Measurements from ENCODE around the gene DNAJC3. TPM values are rescaled to one million over a fixed set of nuclear protein-coding genes. Genes with fewer than 3 reads are reported as not detected.
A peak's percentile ranks its signal among the peaks of the same experiment; 100 is the strongest.

DNAJC3 gene
- total and polyA plus RNA-seq, 2 of the 13 experiments (the other 11 are each of a cell fraction or from before 2014, with no cell fraction given) = 10.4 to 48.2 TPM

- TF ChIP-seq REST (IDR thresholded peaks at IDR 0.05; ENCODE audit: borderline replicate concordance in 1 of 2, low read depth in 1 of 2, low read length in 2 of 2) (no peak), PHF21A (CRISPR knock-in tag; IDR thresholded peaks at IDR 0.05) (peak; percentile 84), ZNF749 (CRISPR knock-in tag; IDR thresholded peaks at IDR 0.05; ENCODE audit: borderline replicate concordance) (no peak), CEBPB (IDR thresholded peaks at IDR 0.05; ENCODE audit: borderline replicate concordance, low read depth, low read length) (peak; percentile 47; the same call in 1 of the 2 replicates), NFIC (IDR thresholded peaks at IDR 0.05; ENCODE audit: low read length) (0 out of 2 replicates have a peak, but pooled peaks have one; percentile 47), NR3C1 (CRISPR knock-in tag; IDR thresholded peaks at IDR 0.05) (no peak), TERF1 (CRISPR knock-in tag; IDR thresholded peaks at IDR 0.05) (no peak), HNF4A (CRISPR knock-in tag; IDR thresholded peaks at IDR 0.05) (0 out of 2 replicates have a peak, but pooled peaks have one; percentile 8), ZNF615 (CRISPR knock-in tag; IDR thresholded peaks at IDR 0.05; ENCODE audit: borderline replicate concordance) (no peak), CREM (IDR thresholded peaks at IDR 0.05) (0 out of 2 replicates have a peak, but pooled peaks have one; percentile 33), CREM (CRISPR knock-in tag; IDR thresholded peaks at IDR 0.05) (no peak), RBM39 (IDR thresholded peaks at IDR 0.05; ENCODE audit: low read depth, low read length, poor library complexity, severe bottlenecking) (no peak), PTBP1 (IDR thresholded peaks at IDR 0.05; ENCODE audit: low read depth, low read length, poor library complexity, severe bottlenecking) (no peak), ARNT2 (CRISPR knock-in tag; IDR thresholded peaks at IDR 0.05; ENCODE audit: low read depth) (no peak), HNRNPH1 (optimal IDR thresholded peaks at IDR 0.05; ENCODE audit: low read depth, low read length) (no peak), CC2D1A (CRISPR knock-in tag; IDR thresholded peaks at IDR 0.05) (no peak), ATF2 (CRISPR knock-in tag; IDR thresholded peaks at IDR 0.05) (no peak), TOPORS (CRISPR knock-in tag; IDR thresholded peaks at IDR 0.05) (no peak), RFX5 (IDR thresholded peaks at IDR 0.05; ENCODE audit: low read depth, low read length) (no peak), ZNF383 (CRISPR knock-in tag; IDR thresholded peaks at IDR 0.05; ENCODE audit: borderline replicate concordance) (no peak), ZNF574 (CRISPR knock-in tag; IDR thresholded peaks at IDR 0.05) (no peak)
Measured at GRCh38 chr13:95676105-95676761, 706 bp upstream of the DNAJC3 start (continued).
